ENCODE data around the gene GMPS. TPM values are rescaled to one million over a fixed set of nuclear protein-coding genes. Genes with fewer than 3 reads are reported as not detected.

The GMPS gene
- total RNA-seq, 1 experiment from 2014 or later, result 119 TPM

DNA sequence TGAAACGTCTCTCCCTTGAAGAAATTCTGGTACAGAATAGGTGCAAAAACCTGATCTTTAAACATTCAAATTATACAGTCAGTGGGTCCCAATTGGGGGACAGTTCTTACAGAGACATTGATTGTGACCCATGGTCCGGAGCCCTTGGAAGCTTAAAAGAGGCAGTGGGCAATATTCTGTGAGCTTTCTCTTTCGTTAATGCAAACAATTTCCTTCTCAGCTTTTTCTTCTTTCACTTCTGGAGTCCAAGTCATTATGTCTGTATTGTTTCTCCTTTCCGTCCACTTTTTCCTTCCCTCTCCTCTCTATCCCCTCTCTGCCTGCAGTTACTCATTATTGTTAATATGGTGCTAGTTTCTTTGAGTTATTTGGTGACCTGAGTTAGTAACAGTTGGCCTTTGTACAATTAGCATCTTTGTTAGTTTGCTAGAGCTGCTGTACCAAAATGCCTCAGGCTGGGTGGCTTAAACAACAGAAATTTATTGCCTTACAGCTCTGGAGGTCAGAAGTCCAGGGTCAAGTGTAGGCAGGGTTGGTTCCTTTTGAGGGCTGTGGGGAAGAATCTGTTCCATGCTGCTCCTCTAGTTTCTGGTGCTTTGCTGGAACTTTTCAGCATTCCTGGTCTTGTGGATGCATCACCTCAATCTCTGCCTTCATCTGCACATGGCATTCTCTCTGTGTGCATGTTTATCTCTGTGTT lies 102.6 kb downstream of the GMPS start:
- Histone ChIP-seq H3K4me3 (replicated peaks in 1 of 2; ENCODE audit: low read depth in 1 of 2, low read length in 2 of 2) (no peak overlapping the region), H3K36me3 (ENCODE audit: control insufficient read depth in 1 of 2, insufficient read depth in 2 of 2, low read length in 2 of 2) (no peaks in the 10 kb centered on the region), H2AFZ (ENCODE audit: low read depth, low read length, poor library complexity, severe bottlenecking) (no peak overlapping the region), H4K20me1 (ENCODE audit: insufficient read depth) (no peaks in the 10 kb centered on the region), H3K79me2 (ENCODE audit: insufficient read depth, low read length) (no peaks in the 10 kb centered on the region), H3K4me2 (ENCODE audit: low read length) (no peak overlapping the region), H3K27ac (ENCODE audit: low read depth, low read length) (no peak overlapping the region), H3K27me3 (ENCODE audit: insufficient read depth, low read length) (no peaks in the 10 kb centered on the region), H3K9ac (ENCODE audit: low read length) (no peak overlapping the region), H3K9me3 (ENCODE audit: control insufficient read depth in 1 of 2, insufficient read depth in 1 of 2, low read depth in 1 of 2, low read length in 2 of 2) (no peaks in the 10 kb centered on the region), H3K4me1 (ENCODE audit: control insufficient read depth in 1 of 2, insufficient read depth in 2 of 2, low read length in 2 of 2) (no peaks in the 10 kb centered on the region), H3K9me2 (ENCODE audit: insufficient read depth) (no peaks in the 10 kb centered on the region)
- ChIA-PET CTCF (no interaction called here), POLR2A (no interaction called here), RAD21 (ENCODE audit: low non-redundant PET in 1 of 2, low total read pairs in 2 of 2, uncharacterized antibody in 2 of 2, unreplicated experiment in 2 of 2) (no interaction called here)
- DNase-seq (ENCODE audit: low read depth, low spot score) (no peak), ATAC-seq (no peak)
- intact Hi-C loops (cut with micrococcal nuclease), result no loop called here
- BruUV-seq (replicated peaks), result no TSS peak
- TF ChIP-seq, protein P1, sequence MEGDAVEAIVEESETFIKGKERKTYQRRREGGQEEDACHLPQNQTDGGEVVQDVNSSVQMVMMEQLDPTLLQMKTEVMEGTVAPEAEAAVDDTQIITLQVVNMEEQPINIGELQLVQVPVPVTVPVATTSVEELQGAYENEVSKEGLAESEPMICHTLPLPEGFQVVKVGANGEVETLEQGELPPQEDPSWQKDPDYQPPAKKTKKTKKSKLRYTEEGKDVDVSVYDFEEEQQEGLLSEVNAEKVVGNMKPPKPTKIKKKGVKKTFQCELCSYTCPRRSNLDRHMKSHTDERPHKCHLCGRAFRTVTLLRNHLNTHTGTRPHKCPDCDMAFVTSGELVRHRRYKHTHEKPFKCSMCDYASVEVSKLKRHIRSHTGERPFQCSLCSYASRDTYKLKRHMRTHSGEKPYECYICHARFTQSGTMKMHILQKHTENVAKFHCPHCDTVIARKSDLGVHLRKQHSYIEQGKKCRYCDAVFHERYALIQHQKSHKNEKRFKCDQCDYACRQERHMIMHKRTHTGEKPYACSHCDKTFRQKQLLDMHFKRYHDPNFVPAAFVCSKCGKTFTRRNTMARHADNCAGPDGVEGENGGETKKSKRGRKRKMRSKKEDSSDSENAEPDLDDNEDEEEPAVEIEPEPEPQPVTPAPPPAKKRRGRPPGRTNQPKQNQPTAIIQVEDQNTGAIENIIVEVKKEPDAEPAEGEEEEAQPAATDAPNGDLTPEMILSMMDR (IDR thresholded peaks at IDR 0.05 in 2 of 3, conservative IDR thresholded peaks at IDR 0.05 in 1 of 3; ENCODE audit: borderline replicate concordance in 1 of 3, insufficient read depth in 1 of 3, low read depth in 2 of 3, low read length in 2 of 3), result no peak
- TF ChIP-seq EGR1 (IDR thresholded peaks at IDR 0.05; ENCODE audit: low read depth), result no peak
- TF ChIP-seq, protein P2, sequence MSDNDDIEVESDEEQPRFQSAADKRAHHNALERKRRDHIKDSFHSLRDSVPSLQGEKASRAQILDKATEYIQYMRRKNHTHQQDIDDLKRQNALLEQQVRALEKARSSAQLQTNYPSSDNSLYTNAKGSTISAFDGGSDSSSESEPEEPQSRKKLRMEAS (IDR thresholded peaks at IDR 0.05), result no peak
- TF ChIP-seq ELF1 (IDR thresholded peaks at IDR 0.05; ENCODE audit: borderline replicate concordance, low read depth), result no peak
- TF ChIP-seq SIN3A (IDR thresholded peaks at IDR 0.05; ENCODE audit: low read depth), result no peak
- no peak for TF ChIP-seq YY1 (IDR thresholded peaks at IDR 0.05; ENCODE audit: extremely low read depth, insufficient replicate concordance, low read depth, low read length)
- TF ChIP-seq, protein P3, sequence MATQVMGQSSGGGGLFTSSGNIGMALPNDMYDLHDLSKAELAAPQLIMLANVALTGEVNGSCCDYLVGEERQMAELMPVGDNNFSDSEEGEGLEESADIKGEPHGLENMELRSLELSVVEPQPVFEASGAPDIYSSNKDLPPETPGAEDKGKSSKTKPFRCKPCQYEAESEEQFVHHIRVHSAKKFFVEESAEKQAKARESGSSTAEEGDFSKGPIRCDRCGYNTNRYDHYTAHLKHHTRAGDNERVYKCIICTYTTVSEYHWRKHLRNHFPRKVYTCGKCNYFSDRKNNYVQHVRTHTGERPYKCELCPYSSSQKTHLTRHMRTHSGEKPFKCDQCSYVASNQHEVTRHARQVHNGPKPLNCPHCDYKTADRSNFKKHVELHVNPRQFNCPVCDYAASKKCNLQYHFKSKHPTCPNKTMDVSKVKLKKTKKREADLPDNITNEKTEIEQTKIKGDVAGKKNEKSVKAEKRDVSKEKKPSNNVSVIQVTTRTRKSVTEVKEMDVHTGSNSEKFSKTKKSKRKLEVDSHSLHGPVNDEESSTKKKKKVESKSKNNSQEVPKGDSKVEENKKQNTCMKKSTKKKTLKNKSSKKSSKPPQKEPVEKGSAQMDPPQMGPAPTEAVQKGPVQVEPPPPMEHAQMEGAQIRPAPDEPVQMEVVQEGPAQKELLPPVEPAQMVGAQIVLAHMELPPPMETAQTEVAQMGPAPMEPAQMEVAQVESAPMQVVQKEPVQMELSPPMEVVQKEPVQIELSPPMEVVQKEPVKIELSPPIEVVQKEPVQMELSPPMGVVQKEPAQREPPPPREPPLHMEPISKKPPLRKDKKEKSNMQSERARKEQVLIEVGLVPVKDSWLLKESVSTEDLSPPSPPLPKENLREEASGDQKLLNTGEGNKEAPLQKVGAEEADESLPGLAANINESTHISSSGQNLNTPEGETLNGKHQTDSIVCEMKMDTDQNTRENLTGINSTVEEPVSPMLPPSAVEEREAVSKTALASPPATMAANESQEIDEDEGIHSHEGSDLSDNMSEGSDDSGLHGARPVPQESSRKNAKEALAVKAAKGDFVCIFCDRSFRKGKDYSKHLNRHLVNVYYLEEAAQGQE (IDR thresholded peaks at IDR 0.05; ENCODE audit: low read depth), result no peak
- TF ChIP-seq EZH2phosphoT487 (IDR thresholded peaks at IDR 0.05; ENCODE audit: borderline replicate concordance), result no peak
- no peak for TF ChIP-seq SRF (IDR thresholded peaks at IDR 0.05; ENCODE audit: low read depth)
- no peak for TF ChIP-seq POLR2AphosphoS5 (IDR thresholded peaks at IDR 0.05; ENCODE audit: low read depth, low read length)
- TF ChIP-seq CEBPB (IDR thresholded peaks at IDR 0.05; ENCODE audit: low read depth), result no peak
